ENCODE data around the gene ARHGAP29. TPM values are rescaled to one million over a fixed set of nuclear protein-coding genes. Genes with fewer than 3 reads are reported as not detected.

The ARHGAP29 gene
- total and polyA plus RNA-seq, 2 of the 4 experiments (the other 2 are of a cell fraction) = 19.1 to 30.3 TPM

DNA sequence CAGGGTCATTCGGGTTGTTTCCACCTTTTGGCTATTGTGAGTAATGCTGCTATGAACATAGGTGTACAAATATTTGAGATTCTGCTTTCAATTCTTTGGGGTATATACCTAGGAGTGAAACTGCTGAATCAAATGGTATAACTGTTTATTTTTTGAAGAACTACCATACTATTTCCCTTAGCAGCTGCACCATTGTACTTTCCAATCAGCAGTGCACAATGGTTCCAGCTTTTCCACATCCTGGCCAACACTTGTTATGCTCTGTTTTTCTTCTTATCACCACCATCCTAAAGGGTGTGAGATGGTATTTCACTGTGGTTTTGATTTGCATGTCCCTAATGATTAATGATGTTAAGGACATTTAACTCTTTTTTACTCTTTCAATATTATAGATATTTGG lies 112.8 kb downstream of the ARHGAP29 start:
- Histone ChIP-seq H3K14ac (replicated peaks; ENCODE audit: low read depth, low read length) (no peak overlapping the region), H3K9me1 (ENCODE audit: insufficient read depth, low read length) (peaks cover 3% of the 10 kb centered on the region; the same call in 1 of the 2 replicates), H3K18ac (ENCODE audit: low read depth, low read length) (no peak overlapping the region), H3K23ac (ENCODE audit: low read depth, low read length) (no peak overlapping the region), H2AK5ac (ENCODE audit: low read depth, low read length) (no peak overlapping the region), H3K56ac (ENCODE audit: extremely low read depth, insufficient read depth, low read length) (no peak overlapping the region), H2AK9ac (replicated peaks; ENCODE audit: low read depth, low read length, poor library complexity) (no peak overlapping the region), H2BK120ac (ENCODE audit: low read depth, low read length) (no peak overlapping the region), H4K20me1 (ENCODE audit: insufficient read depth, low read length) (no peaks in the 10 kb centered on the region), H3K4me2 (ENCODE audit: low read depth, low read length) (no peak overlapping the region), H4K5ac (ENCODE audit: low read depth, low read length) (no peak overlapping the region), H2BK20ac (ENCODE audit: low read depth, low read length) (no peak overlapping the region), H3K4me1 (ENCODE audit: control insufficient read depth, insufficient read depth, low read length) (peaks cover 8% of the 10 kb centered on the region), H3K9me3 (ENCODE audit: control insufficient read depth, insufficient read depth, low read length) (no peaks in the 10 kb centered on the region; the same call in 1 of the 2 replicates), H3K36me3 (ENCODE audit: control insufficient read depth, insufficient read depth, low read length) (no peaks in the 10 kb centered on the region), H3K27ac (ENCODE audit: insufficient read depth, low read length) (no peak overlapping the region), H4K91ac (ENCODE audit: insufficient read depth, low read depth, low read length) (no peak overlapping the region), H2BK5ac (ENCODE audit: low read depth, low read length, poor library complexity, severe bottlenecking) (no peak overlapping the region), H3K9ac (ENCODE audit: low read depth, low read length) (no peak overlapping the region), H3K27me3 (ENCODE audit: control insufficient read depth, insufficient read depth, low read length) (no peaks in the 10 kb centered on the region), H3K4me3 (ENCODE audit: insufficient read depth, low read depth, low read length) (no peak overlapping the region), H3K79me1 (ENCODE audit: low read depth in 1 of 2, low read length in 2 of 2) (no peaks in the 10 kb centered on the region), H2BK15ac (ENCODE audit: low read depth, low read length) (no peak overlapping the region), H3K4ac (ENCODE audit: low read depth, low read length) (no peak overlapping the region), H4K8ac (ENCODE audit: low read depth in 2 of 2, low read length in 2 of 2) (no peak overlapping the region), H2AFZ (replicated peaks; ENCODE audit: low read length, poor library complexity) (no peak overlapping the region)
- in situ Hi-C loops (cut with MboI; ENCODE audit: low sequenced_read_pairs) = no loop called here
- WGBS, 2 experiments (ENCODE audit: extremely low coverage in 2 of 2, insufficient read length in 1 of 2) = no CpG with 5 or more reads among the region's 1 CpG
- DNase-seq (no peak), ATAC-seq (ENCODE audit: low read depth) (no peak)
- TF ChIP-seq MXI1 (IDR thresholded peaks at IDR 0.05; ENCODE audit: borderline replicate concordance, low read depth, low read length) (no peak), CEBPB (IDR thresholded peaks at IDR 0.05; ENCODE audit: low read depth, low read length) (no peak), SMC3 (IDR thresholded peaks at IDR 0.05; ENCODE audit: low read depth, low read length) (no peak), RAD21 (IDR thresholded peaks at IDR 0.05; ENCODE audit: low read length) (no peak), USF2 (IDR thresholded peaks at IDR 0.05; ENCODE audit: low read depth, low read length) (no peak), POLR2A (IDR thresholded peaks at IDR 0.05; ENCODE audit: low read depth, low read length) (no peak), NFE2L2 (IDR thresholded peaks at IDR 0.05; ENCODE audit: low read depth, low read length) (no peak), BHLHE40 (IDR thresholded peaks at IDR 0.05; ENCODE audit: low read depth, low read length) (no peak), CHD1 (IDR thresholded peaks at IDR 0.05; ENCODE audit: low read depth, low read length) (no peak)
- POLR2A ChIA-PET (ENCODE audit: unreplicated experiment) = no interaction called here
- intact Hi-C loops (cut with micrococcal nuclease) = no loop called here
- dilution Hi-C loops (cut with HindIII; ENCODE audit: low sequenced_read_pairs, unreplicated experiment) = no loop called here
- BruUV-seq (replicated peaks) = no TSS peak
- CTCF ChIA-PET = no interaction called here

Data from IMR-90 (cell line).